GM23338 (cell line): ENCODE data around the gene GC. TPM values are rescaled to one million over a fixed set of nuclear protein-coding genes. Genes with fewer than 3 reads are reported as not detected.
A peak's percentile ranks its signal among the peaks of the same experiment; 100 is the strongest.

ENCODE experiments used
- ATAC-seq: fragments of 200-7000 bp; cut with Tn5 transposase; 3 replicates; pipeline ENCODE4 v1.9.1; 2020
- DNase-seq: peaks from one replicate; pipeline ENCODE4 v3.0.0-alpha.2; 2015; ENCODE audit warnings: low spot score
- H2AFZ ChIP-seq: fragments of 200-600 bp; sonication (generic); 2 replicates; pipeline ENCODE4 v1.8.0; 2016; ENCODE audit warnings: antibody characterized with exemption, mild to moderate bottlenecking, moderate library complexity
- H3F3A ChIP-seq: fragments of 200-600 bp; sonication (generic); replicated peaks from 2 replicates; pipeline ENCODE4 v1.8.0; 2017; ENCODE audit warnings: antibody characterized with exemption, mixed run types, low read depth
- H3K27ac ChIP-seq: fragments of 200-600 bp; sonication (generic); 2 replicates; pipeline ENCODE4 v1.6.1; 2016; ENCODE audit warnings: low read depth
- H3K27me3 ChIP-seq: fragments of 200-600 bp; sonication (generic); 2 replicates; pipeline ENCODE4 v1.8.0; 2016; ENCODE audit warnings: mild to moderate bottlenecking, mixed run types, moderate library complexity; ENCODE audit not compliant: insufficient read depth
- H3K36me3 ChIP-seq: fragments of 200-600 bp; sonication (generic); 2 replicates; pipeline ENCODE4 v1.8.0; 2016; ENCODE audit warnings: mild to moderate bottlenecking; ENCODE audit not compliant: insufficient read depth
- H3K4me1 ChIP-seq: fragments of 200-600 bp; sonication (generic); 2 replicates; pipeline ENCODE4 v1.8.0; 2016; ENCODE audit warnings: mild to moderate bottlenecking, moderate library complexity; ENCODE audit not compliant: insufficient read depth
- H3K4me2 ChIP-seq: fragments of 200-600 bp; sonication (generic); 2 replicates; pipeline ENCODE4 v1.7.1; 2017; ENCODE audit warnings: mixed run types
- H3K4me3 ChIP-seq: fragments of 200-600 bp; sonication (generic); 2 replicates; pipeline ENCODE4 v1.6.1; 2016; ENCODE audit warnings: mixed run types
- H3K79me2 ChIP-seq: fragments of 200-600 bp; sonication (generic); replicated peaks from 2 replicates; pipeline ENCODE4 v1.8.0; 2017; ENCODE audit warnings: mild to moderate bottlenecking; ENCODE audit not compliant: insufficient read depth
- H3K9me2 ChIP-seq: fragments of 200-600 bp; sonication (generic); 2 replicates; pipeline ENCODE4 v1.8.0; 2017; ENCODE audit not compliant: insufficient read depth
- H4K20me1 ChIP-seq: fragments of 200-600 bp; sonication (generic); replicated peaks from 2 replicates; pipeline ENCODE4 v1.8.0; 2017; ENCODE audit warnings: mild to moderate bottlenecking; ENCODE audit not compliant: insufficient read depth
- H3K27ac Mint-ChIP-seq: 2 replicates; pipeline ENCODE4 v1.8.0; 2020; ENCODE audit warnings: inconsistent platforms, mild to moderate bottlenecking, moderate library complexity, mixed read lengths
- H3K27me3 Mint-ChIP-seq: 3 replicates; pipeline ENCODE4 v1.8.0; 2022; ENCODE audit warnings: low read depth, mild to moderate bottlenecking, moderate library complexity, mixed read lengths, inconsistent platforms; ENCODE audit not compliant: insufficient read depth, poor library complexity
- H3K36me3 Mint-ChIP-seq: 3 replicates; pipeline ENCODE4 v1.8.0; 2021; ENCODE audit warnings: low read depth, mild to moderate bottlenecking, inconsistent platforms, moderate library complexity, mixed read lengths
- H3K4me1 Mint-ChIP-seq: 3 replicates; pipeline ENCODE4 v1.8.0; 2020; ENCODE audit warnings: mild to moderate bottlenecking, inconsistent platforms, mixed read lengths
- H3K4me3 Mint-ChIP-seq: 3 replicates; pipeline ENCODE4 v1.8.0; 2021; ENCODE audit warnings: moderate library complexity, mild to moderate bottlenecking, inconsistent platforms, mixed read lengths
- H3K9me3 Mint-ChIP-seq: 3 replicates; pipeline ENCODE4 v1.8.0; 2020; ENCODE audit warnings: moderate library complexity, mild to moderate bottlenecking, inconsistent platforms, mixed read lengths
- CREB1 ChIP-seq: fragments of 250-450 bp; sonication (Bioruptor Pico); IDR thresholded peaks from 2 replicates; pipeline ENCODE4 v1.5.0; 2020; ENCODE audit warnings: low read depth, mild to moderate bottlenecking, moderate library complexity
- EZH2 ChIP-seq: fragments of 200-600 bp; sonication (generic); IDR thresholded peaks from one replicate; pipeline ENCODE4 v1.8.0; 2017; ENCODE audit warnings: antibody characterized with exemption, mild to moderate bottlenecking, low read depth; ENCODE audit not compliant: unreplicated experiment
- JUNB ChIP-seq: IDR thresholded peaks from one replicate; pipeline ENCODE4 v1.6.1; 2016; ENCODE audit warnings: antibody characterized with exemption; ENCODE audit not compliant: unreplicated experiment
- POLR2AphosphoS5 ChIP-seq: IDR thresholded peaks from 2 replicates; pipeline ENCODE4 v1.6.1; 2016; ENCODE audit warnings: antibody characterized with exemption, low read depth
- REST ChIP-seq: IDR thresholded peaks from one replicate; pipeline ENCODE4 v1.6.1; 2018; ENCODE audit warnings: antibody characterized with exemption; ENCODE audit not compliant: unreplicated experiment
- STAT1 ChIP-seq: IDR thresholded peaks from one replicate; pipeline ENCODE4 v1.6.1; 2016; ENCODE audit warnings: antibody characterized with exemption; ENCODE audit not compliant: unreplicated experiment
- ZNF114 ChIP-seq: fragments of 250-450 bp; sonication (Bioruptor Pico); IDR thresholded peaks from 2 replicates; pipeline ENCODE4 v1.5.0; 2020; ENCODE audit warnings: mild to moderate bottlenecking, moderate library complexity
- ZNF331 ChIP-seq: fragments of 250-450 bp; sonication (Bioruptor Pico); IDR thresholded peaks from 2 replicates; pipeline ENCODE4 v1.5.0; 2020; ENCODE audit warnings: low read depth, mild to moderate bottlenecking, moderate library complexity
- polyA plus RNA-seq: library from polyadenylated mRNA; unstranded; fragments of >200 nt; fragmentation: Nextera tagmentation; extraction: Ambion mirVana; gene quantifications from 2 replicates; pipeline ENCODE4 v1.2.1, GENCODE V29; 2016
- total RNA-seq: library from RNA; depleted of rRNA; stranded (reverse); fragments of >200 nt; shearing (Covaris generic); gene quantifications from 2 replicates; pipeline ENCODE4 v1.2.3, GENCODE V29; 2014
- TF ChIP-seq, protein P1 (sequence below), 2 experiments: fragments of 200-600 bp in 1 of 2; sonication (generic) in 1 of 2; conservative IDR thresholded peaks; 2 replicates each; pipeline versions ENCODE4 v1.5.1 to v1.6.1; 2016 to 2017; ENCODE audit warnings: antibody characterized with exemption in 2 of 2, low read depth in 2 of 2, mild to moderate bottlenecking in 2 of 2, moderate library complexity in 1 of 2
- TF ChIP-seq, protein P2 (sequence below): fragments of 250-450 bp; sonication (Bioruptor Pico); IDR thresholded peaks from 2 replicates; pipeline ENCODE4 v1.5.0; 2020; ENCODE audit warnings: mild to moderate bottlenecking, moderate library complexity

Gene GC
- total and polyA plus RNA-seq, 2 experiments from 2014 or later, result 0.21 to 1.7 TPM

GRCh38 chr4:71765821-71766383, 18.0 kb downstream of the GC start (continued):
- TF ChIP-seq, protein P1, sequence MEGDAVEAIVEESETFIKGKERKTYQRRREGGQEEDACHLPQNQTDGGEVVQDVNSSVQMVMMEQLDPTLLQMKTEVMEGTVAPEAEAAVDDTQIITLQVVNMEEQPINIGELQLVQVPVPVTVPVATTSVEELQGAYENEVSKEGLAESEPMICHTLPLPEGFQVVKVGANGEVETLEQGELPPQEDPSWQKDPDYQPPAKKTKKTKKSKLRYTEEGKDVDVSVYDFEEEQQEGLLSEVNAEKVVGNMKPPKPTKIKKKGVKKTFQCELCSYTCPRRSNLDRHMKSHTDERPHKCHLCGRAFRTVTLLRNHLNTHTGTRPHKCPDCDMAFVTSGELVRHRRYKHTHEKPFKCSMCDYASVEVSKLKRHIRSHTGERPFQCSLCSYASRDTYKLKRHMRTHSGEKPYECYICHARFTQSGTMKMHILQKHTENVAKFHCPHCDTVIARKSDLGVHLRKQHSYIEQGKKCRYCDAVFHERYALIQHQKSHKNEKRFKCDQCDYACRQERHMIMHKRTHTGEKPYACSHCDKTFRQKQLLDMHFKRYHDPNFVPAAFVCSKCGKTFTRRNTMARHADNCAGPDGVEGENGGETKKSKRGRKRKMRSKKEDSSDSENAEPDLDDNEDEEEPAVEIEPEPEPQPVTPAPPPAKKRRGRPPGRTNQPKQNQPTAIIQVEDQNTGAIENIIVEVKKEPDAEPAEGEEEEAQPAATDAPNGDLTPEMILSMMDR (conservative IDR thresholded peaks at IDR 0.05; ENCODE audit: low read depth in 2 of 2), result no peak
- TF ChIP-seq POLR2AphosphoS5, result no peak
- TF ChIP-seq REST, result no peak
- TF ChIP-seq CREB1 (CRISPR knock-in tag), result no peak
- no peak for TF ChIP-seq EZH2
- no peak for TF ChIP-seq JUNB
- no peak for TF ChIP-seq ZNF114 (CRISPR knock-in tag)
- TF ChIP-seq STAT1, result no peak
- TF ChIP-seq ZNF331 (CRISPR knock-in tag), result no peak

GRCh38 chr4:71765350-71765749, 18.5 kb downstream of the GC start:
- H3K36me3 Mint-ChIP-seq, result peaks cover 43% of the 10 kb centered on the region

More at GRCh38 chr4:71765350-71765749, 18.5 kb downstream of the GC start:
- H4K20me1 ChIP-seq, result no peaks in the 10 kb centered on the region
- H3K79me2 ChIP-seq, result no peaks in the 10 kb centered on the region
- H3K27me3 ChIP-seq, result no peaks in the 10 kb centered on the region
- Mint-ChIP-seq H3K4me1 (peaks cover 25% of the 10 kb centered on the region), H3K27ac (peak overlapping the region; percentile 94), H3K27me3 (no peaks in the 10 kb centered on the region), H3K4me3 (no peak overlapping the region), H3K9me3 (peaks cover 26% of the 10 kb centered on the region)
- peaks cover 29% of the 10 kb centered on the region for H3K4me1 ChIP-seq
- H3F3A ChIP-seq, result peaks cover 4% of the 10 kb centered on the region; the same call in 1 of the 2 replicates
- peak overlapping the region; percentile 84 for H3K27ac ChIP-seq
- peak; percentile 96 for ATAC-seq
- no peak overlapping the region for H2AFZ ChIP-seq
- TF ChIP-seq JUNB (no peak), STAT1 (no peak), CREB1 (CRISPR knock-in tag) (0 out of 2 replicates have a peak, but pooled peaks have one; percentile 3)
- TF ChIP-seq, protein P2, sequence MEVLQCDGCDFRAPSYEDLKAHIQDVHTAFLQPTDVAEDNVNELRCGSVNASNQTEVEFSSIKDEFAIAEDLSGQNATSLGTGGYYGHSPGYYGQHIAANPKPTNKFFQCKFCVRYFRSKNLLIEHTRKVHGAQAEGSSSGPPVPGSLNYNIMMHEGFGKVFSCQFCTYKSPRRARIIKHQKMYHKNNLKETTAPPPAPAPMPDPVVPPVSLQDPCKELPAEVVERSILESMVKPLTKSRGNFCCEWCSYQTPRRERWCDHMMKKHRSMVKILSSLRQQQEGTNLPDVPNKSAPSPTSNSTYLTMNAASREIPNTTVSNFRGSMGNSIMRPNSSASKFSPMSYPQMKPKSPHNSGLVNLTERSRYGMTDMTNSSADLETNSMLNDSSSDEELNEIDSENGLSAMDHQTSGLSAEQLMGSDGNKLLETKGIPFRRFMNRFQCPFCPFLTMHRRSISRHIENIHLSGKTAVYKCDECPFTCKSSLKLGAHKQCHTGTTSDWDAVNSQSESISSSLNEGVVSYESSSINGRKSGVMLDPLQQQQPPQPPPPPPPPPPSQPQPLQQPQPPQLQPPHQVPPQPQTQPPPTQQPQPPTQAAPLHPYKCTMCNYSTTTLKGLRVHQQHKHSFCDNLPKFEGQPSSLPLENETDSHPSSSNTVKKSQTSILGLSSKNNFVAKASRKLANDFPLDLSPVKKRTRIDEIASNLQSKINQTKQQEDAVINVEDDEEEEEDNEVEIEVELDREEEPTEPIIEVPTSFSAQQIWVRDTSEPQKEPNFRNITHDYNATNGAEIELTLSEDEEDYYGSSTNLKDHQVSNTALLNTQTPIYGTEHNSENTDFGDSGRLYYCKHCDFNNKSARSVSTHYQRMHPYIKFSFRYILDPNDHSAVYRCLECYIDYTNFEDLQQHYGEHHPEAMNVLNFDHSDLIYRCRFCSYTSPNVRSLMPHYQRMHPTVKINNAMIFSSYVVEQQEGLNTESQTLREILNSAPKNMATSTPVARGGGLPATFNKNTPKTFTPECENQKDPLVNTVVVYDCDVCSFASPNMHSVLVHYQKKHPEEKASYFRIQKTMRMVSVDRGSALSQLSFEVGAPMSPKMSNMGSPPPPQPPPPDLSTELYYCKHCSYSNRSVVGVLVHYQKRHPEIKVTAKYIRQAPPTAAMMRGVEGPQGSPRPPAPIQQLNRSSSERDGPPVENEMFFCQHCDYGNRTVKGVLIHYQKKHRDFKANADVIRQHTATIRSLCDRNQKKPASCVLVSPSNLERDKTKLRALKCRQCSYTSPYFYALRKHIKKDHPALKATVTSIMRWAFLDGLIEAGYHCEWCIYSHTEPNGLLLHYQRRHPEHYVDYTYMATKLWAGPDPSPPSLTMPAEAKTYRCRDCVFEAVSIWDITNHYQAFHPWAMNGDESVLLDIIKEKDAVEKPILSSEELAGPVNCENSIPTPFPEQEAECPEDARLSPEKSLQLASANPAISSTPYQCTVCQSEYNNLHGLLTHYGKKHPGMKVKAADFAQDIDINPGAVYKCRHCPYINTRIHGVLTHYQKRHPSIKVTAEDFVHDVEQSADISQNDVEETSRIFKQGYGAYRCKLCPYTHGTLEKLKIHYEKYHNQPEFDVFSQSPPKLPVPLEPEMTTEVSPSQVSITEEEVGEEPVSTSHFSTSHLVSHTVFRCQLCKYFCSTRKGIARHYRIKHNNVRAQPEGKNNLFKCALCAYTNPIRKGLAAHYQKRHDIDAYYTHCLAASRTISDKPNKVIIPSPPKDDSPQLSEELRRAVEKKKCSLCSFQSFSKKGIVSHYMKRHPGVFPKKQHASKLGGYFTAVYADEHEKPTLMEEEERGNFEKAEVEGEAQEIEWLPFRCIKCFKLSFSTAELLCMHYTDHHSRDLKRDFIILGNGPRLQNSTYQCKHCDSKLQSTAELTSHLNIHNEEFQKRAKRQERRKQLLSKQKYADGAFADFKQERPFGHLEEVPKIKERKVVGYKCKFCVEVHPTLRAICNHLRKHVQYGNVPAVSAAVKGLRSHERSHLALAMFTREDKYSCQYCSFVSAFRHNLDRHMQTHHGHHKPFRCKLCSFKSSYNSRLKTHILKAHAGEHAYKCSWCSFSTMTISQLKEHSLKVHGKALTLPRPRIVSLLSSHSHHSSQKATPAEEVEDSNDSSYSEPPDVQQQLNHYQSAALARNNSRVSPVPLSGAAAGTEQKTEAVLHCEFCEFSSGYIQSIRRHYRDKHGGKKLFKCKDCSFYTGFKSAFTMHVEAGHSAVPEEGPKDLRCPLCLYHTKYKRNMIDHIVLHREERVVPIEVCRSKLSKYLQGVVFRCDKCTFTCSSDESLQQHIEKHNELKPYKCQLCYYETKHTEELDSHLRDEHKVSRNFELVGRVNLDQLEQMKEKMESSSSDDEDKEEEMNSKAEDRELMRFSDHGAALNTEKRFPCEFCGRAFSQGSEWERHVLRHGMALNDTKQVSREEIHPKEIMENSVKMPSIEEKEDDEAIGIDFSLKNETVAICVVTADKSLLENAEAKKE (CRISPR knock-in tag), result peak; percentile 91
- peaks cover 11% of the 10 kb centered on the region for H3K9me2 ChIP-seq
- H3K36me3 ChIP-seq, result no peaks in the 10 kb centered on the region
- peak overlapping the region; percentile 50 for H3K4me2 ChIP-seq
- H3K4me3 ChIP-seq, result no peak overlapping the region
- DNase-seq, result peak; percentile 43
